ENCODE data around the gene HPX.
"Not testable (repeated sequence)": the region's sequence is repeated elsewhere in the genome, so short reads cannot be mapped to it uniquely, and the experiment has no call there.

HPX gene

DNA sequence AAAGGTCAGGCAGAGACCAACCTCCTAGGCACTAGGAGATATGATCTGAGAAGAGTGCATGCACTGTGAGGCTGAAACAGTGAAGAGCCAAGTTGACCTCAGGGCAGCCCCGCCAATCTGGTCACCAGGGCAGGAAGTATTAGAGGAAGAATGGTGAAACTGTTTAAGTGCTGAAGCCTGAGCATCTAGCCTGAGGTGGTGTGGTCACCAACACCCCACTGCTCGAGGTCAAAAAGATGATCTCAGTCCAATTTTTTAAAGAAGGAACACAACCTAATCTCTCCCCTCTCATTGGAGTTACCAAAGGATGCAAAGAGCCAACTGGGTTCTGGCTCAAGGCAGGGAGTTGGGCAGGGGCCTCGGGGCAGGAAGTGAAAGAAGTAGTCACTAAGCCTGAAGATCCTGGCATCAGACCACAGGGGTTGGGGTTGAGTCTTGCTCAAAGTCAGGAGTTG lies 25.9 kb downstream of the HPX start:
- DNase-seq, result peak; percentile 60 to 71 (median 63)

DNA sequence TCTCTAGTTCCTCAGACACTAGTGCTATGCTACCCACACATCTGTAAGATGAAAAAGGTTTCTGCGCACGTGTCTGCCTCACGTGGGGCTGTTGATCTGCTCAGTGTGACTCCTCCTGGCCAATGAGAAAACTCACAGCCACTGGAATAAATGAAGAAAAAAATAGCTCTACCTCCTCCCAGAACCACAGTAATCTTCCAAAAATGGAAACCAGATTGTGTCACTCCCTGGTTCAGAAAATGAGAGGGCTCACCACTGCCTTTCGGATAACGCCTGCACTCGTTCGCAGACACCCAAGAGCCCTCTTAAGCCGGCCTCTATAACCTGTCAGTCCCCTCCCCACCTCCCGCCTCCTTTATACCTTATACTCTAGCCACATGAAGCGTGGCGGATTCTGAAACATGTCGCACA lies 27.0 kb downstream of the HPX start:
- DNase-seq, result no peak

DNA sequence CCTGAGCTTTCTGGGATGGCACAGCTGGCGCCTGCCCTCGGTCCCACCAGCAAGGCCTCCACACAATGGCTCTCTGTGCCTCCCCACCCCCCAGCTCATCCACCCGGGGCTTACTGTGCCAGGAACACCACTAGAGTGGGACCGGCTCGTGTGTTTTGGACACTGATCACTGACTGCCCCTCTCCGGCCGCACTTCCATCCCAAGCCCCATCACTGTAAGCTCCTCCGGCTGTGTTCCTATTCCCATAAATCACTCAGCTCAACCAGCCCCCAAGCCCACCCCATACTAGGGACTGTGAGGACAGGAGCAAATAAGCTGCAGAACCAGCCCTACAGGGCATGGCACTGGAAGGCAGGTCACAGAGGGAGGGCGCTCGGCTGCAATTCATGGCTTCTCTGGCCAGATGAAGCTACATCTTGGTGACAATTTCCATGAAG lies 29.2 kb downstream of the HPX start:
- DNase-seq, result no peak

DNA sequence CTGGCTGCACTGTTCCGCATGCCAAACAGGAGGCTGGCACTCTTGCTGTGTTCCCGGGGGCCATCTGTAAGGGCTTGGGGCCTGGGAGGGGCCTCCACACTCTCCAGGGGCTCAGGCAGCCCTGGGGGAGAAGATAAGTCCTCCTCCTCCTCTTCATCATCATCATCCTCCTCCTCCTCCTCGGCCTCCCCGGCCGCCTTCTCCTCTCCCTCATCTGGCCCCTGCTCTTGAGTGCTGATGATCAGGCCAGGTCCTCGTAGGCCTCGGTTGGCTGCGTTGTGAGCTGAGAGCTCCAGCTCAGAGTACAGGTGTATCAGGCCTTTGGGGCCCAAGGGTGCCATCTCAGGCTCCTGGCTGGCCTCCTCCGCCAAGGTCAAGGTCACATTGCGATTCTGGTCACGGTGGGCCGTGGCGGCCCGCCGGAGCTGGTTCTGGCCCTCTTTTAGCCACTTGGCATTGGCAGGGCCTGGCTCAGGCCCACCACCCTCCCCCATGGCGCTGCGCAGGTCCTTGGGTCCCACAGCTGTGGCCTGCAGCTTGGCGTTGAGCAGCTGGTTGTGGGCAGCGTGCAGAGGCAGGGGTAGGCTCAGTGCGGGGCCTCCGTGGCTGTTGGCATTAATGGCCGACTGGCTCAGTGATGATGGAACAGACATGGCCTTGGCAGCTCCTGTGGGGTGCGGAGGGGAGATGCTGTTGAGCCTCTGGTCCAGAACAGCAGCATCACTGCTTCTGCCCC lies 29.9 kb downstream of the HPX start:
- DNase-seq, result no peak

DNA sequence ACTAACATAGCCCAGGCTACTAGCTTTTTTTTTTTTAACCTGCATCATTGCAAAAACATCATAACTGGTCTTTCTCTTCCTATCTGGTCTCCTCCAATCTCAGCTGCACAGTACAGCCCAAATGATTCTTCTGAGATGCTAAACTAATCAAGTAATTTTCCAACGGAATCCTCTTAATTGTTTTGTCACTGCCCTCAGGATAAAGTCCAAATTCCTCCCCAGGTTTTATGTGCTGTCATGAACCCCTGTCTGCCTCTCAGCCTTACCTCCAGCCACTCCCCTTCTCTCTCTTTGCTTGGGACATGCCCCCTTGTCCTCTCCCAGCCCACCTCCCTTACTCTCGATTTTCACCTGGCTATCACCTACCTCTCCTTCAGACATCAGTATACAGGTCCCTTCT lies 34.4 kb downstream of the HPX start:
- no peak for DNase-seq

DNA sequence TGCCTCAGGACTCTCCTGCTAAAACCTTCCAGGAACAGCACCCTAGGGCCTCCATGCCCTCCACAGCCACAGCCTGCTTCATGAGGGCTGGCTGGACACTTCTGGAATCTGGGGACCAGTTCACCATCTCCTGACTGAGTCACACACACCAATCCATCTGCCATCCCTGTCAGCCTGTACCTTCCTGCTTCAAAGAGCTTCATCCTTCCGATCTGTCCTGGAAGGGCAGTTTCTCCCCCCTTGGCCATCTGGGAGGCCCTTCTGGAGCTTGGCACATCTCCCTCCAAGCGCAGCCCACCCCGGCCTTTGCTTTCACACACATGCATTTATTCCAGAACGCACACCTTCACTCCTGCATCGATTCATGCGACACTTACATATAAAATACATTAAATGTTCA lies 34.9 kb downstream of the HPX start:
- no peak for DNase-seq

DNA sequence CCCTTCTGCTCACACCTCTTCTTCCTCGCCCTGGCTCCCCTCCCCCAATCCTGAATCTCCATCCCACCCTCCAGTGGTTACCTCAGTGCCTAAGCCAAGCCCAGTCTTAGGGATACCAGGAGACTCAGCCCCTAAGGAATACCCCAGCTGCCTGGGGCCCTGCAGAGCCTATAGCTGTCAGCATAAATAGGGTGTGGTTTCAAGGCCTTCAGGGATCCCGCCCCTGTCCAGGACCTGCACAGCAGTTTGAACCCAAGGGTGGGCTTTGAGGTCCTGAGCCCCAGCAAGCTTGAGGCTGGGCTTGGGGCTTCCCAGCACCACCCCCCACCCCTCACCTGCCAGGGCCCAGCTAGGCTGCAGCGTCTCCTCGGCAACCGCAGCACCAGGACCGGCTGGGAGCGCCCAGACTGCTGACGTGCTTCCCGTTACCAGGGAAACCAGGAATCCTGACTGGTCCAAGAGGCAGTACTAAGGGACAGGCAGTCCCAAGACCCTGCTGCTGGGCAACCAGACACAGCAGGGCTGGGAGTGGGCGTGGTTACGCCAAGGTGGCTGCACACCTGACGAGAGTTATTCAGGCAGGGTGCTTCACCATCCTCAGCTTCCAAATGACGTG lies 35.6 kb downstream of the HPX start:
- no peak for DNase-seq

DNA sequence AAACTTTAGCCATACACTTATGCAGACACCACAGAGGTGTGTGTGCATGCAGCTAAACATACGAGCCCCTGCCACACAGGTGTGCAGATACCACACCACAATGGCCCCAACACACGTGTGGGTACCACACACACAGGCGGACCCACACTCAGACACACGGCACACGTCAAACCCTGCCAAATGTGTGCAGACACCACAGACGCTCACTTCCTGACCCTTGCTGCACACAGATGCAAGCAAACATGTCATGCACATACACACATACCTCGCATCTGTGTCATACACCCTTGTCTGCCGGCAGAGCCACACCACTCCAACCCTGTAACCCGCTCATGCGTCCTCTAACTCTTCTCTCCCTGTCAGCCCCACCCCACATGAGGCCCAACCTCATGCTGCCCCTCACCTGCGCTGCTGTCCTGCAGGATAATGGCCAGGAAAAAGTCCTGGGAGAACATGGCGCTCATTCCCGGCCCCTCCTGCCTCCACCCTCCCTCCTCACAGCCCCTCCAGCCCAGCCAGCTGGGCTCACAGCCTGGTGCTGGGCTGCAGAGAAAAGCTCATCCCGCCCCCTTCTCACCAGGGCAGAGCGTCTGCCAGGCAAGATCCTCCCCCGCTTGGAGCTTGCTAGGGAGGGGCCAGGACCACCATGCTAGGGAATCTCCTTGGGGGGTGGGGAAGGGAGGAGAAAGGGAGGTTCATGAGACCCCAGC lies 36.3 kb downstream of the HPX start:
- DNase-seq, result no peak

DNA sequence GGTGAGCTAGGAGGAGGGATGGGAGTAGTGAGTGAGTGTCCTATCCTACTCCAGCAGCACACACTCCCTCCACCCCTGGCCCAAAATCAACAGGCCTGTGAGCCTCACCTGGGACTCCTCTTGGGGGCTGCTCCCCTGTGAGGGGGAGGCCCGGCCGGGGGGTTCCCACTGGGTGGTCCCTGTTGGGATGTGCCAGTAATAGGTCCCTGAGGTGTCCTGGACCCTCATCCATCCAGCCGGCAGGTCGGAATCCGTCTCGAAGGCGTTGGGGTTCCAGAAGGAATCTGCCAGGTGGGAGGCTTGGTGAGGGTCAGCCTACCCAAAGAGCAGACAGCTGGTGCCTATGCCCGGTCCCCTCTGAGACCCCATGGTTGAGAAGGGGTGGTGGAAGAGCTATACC lies 37.2 kb downstream of the HPX start:
- DNase-seq, result no peak

DNA sequence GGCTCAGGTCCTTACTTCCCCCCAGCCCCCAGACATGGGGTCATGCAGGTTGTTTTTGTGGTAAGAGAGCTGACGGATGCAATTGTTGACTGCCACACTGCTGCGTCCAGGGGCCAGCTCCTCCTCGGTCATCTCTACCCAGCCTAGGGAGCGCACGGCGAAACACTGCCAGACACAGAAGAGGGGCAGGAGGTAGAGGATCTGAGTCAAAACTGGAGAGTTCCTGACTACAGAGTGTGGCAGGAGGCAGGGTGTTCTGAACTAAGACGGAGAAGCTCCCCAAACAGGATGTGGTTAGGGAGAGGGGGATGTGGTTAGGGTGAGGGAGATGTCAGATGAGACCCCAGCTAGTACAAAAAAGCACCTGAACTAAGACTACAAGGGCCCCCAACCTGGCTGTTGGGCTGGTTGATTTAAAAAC lies 38.2 kb downstream of the HPX start:
- DNase-seq, result no peak

DNA sequence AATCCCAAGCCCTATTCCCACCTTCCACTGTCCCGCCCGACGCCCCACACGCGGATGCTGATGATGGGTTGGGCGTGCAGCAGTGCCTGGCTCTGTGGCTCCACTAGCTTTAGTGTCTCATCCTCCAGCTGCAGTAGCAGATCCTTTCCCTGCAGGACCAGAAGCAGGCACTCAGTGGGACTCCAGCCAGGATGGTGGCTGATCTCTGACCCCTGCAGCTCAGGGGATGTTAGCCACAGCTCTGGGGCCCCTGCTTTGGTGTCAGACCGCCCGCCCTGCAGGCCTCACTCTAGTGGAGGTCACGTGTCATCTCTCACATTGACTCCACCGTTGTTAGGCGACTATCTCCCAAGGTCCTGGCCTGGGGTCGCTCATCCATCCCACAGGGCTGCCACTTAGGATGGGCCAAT lies 38.7 kb downstream of the HPX start:
- no peak for DNase-seq

DNA sequence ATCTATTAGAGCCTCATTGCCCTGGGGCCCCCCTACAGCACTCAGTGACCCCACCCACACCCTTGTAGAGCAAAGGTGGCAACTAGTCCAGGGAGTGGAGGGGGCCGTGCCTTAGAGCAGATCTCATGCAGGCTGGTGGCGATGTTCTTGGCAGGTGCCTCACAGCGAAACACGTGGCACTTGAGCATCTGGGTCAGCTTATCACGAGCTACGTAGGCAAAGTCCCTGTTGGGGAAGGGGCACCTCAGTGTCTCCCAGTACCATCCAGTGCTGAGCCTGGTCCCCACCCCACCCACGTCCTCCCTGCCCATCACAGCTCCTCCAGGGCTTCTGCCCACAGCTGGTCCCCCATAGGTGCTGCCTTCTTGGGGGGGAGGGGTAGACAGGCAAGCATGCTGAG lies 39.3 kb downstream of the HPX start:
- DNase-seq, result no peak

DNA sequence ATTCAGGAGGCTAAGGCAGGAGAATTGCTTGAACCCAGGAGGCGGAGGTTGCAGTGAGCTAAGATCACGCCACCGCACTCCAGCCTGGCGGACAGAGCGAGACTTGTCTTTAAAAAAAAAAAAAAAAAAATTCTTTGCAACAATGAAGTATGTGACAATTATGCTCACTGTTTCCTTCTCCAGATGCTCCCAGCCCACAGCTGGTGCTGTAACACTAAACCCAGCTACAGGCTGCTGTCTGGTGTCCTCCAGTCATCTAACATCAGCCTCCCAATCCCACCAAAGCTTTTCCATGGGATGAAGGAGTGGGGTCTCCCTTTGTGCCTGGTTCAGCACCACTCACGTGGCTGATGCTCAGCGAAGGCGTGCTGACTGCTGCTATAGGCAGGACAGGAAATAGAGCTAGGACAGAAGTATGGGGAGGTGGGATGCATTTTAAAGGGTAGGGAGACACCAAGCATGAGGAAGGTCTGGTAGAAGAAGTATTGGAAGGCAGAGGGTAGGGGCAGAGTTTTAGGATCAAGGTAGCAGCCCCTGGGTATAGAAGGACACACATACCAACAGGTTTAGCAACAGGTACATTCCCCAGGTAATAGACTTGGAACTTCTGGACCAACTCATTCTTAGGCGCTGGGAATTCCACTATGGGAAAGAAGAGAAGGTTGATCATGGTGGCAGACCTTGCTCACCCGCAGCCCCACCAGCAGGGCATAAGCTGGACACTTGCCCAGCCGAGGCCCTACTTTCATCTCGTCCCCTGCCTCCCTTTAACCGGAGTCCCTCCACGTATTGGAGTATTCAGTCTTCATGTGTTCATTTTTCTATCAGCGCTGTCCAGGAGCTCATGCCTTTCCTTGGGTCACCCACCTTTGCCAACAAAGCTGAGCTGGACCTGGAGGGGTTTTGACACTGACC lies 40.1 kb downstream of the HPX start:
- DNase-seq, result no peak

DNA sequence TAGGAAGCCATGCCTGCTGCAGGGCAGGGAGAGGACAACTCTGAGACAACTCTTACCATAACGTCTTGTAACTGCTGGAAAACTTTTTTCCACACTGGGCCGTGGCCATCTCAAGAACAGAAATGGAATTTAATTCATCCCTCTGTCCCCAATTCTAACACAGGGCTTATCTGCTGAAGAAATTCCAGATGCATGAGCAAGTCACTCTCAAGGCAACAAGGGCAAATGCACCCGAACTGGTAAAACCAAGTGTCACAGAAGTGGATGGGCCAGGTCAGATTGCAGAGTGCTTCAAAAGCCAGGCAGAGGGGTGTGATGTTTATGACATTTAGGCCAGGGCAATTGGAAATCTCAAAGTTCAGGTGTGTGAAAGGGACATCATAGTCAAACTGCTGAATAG lies 43.2 kb downstream of the HPX start:
- DNase-seq, result no peak

DNA sequence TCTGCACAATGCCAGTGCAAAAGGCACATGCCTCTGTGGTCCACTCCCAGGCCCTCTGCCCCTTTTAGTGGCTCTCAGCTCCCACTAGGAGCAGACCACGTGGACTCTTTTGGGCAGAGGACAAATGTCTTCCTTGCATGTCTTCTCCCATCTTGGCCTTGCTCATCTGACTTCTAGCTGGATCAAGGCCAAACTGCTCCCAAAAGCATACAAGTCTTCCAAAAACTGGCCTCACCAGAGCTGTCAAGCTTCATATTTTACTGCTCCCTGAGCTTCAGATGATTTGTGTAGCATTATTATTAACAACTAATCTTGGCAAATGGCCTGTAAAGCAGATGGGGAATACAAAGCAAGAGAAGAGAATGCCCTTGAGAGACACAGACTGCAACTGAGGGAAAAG lies 43.6 kb downstream of the HPX start:
- no peak for DNase-seq

DNA sequence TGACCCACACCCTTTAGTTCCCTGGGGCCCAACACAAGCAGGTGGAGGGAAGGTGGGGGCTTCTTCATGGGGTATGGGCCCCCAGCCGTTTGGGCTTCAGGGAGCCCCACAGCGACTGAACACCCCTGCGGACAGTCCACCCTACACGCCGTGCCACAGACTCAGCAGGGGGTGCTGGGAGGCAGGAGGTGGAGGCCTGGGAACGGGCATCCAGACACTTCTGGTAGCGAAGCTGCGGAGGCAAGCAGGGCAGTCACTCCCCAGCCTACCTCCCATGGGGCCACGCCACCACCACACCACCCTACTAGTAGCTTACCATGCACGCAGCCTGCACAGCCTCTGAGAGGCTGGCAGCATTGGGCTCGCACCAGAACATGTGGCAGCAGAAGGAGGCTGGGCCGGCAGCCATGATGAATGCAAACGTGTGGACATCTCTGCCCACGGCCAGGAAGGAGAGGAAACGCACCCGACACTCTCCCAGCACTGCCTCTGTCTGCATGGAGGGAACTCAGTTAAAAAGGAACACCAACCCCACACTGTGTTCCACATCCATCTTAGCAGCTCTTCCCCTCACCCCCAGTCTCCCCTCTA lies 45.2 kb downstream of the HPX start:
- no peak for DNase-seq

DNA sequence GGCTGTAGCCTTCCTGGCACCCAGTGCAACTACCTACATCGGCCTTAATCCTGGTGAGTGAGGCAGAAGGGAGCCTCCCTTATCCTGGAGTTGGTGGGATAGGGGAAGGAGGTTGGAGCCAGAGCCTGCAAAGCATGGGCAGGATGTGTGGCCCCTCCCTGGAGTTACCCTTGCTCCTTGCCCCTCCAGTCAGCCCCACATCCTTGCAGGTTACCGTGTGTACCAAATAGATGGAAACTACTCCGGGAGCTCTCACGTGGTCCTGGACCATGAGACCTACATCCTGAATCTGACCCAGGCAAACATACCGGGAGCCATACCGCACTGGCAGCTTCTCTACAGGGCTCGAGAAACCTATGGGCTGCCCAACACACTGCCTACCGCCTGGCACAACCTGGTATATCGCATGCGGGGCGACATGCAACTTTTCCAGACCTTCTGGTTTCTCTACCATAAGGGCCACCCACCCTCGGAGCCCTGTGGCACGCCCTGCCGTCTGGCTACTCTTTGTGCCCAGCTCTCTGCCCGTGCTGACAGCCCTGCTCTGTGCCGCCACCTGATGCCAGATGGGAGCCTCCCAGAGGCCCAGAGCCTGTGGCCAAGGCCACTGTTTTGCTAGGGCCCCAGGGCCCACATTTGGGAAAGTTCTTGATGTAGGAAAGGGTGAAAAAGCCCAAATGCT lies 46.7 kb downstream of the HPX start:
- no peak for DNase-seq

DNA sequence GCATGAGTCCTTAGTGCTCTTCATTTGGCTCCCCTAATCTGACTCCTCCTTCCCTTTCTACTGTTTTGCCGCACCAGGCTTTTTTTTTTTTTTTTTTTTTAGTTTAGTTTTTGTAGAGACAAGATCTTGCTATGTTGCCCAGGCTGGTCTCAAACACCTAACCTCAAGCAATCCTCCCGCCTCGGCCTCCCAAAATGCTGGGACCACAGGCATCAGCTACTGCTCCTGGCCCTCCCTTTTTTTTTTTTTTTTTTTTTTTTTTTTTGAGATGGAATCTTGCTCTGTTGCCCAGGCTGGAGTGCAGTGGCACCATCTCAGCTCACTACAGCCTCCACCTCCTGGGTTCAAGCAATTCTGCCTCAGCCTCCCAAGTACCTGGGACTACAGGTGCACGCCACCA lies 48.5 kb downstream of the HPX start:
- DNase-seq, result not testable (repeated sequence)

DNA sequence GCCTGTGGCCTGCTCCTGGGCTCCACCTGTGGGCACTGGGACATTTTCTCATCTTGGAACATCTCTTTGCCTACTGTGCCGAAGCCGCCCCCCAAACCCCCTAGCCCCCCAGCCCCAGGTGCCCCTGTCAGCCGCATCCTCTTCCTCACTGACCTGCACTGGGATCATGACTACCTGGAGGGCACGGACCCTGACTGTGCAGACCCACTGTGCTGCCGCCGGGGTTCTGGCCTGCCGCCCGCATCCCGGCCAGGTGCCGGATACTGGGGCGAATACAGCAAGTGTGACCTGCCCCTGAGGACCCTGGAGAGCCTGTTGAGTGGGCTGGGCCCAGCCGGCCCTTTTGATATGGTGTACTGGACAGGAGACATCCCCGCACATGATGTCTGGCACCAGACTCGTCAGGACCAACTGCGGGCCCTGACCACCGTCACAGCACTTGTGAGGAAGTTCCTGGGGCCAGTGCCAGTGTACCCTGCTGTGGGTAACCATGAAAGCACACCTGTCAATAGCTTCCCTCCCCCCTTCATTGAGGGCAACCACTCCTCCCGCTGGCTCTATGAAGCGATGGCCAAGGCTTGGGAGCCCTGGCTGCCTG lies 49.2 kb downstream of the HPX start:
- DNase-seq, result no peak

DNA sequence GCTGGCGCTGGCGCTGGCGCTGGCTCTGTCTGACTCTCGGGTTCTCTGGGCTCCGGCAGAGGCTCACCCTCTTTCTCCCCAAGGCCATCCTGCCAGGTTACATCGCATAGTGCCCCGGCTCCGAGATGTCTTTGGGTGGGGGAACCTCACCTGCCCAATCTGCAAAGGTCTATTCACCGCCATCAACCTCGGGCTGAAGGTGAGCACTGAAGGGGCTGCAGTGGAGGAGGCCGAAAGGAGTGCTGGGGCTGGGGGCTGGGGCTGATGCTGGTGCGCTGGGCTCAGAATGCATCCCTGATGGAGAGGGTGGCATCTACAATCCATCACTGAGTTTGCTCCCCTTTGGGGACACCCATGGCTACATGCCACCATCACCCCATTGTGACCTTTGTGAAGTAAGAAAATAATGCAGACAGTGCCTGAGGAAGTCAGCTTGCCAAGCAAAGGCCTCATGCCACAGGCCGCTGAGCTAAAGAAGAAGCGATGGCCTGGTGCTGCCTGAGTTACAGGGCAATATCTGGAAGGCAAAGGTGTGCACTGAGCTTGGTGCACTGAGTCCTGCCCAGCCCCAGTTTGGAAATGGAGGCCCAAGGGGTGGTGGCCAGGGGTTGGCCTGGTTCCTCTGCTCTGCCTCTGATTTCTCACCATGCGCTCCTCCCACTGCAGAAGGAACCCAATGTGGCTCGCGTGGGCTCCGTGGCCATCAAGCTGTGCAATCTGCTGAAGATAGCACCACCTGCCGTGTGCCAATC lies 49.9 kb downstream of the HPX start:
- peak in 2 of 3 donors; percentile 35 to 37 for DNase-seq
